ENCODE results near the gene NKIRAS2. TPM values are rescaled to one million over a fixed set of nuclear protein-coding genes. Genes with fewer than 3 reads are reported as not detected.

NKIRAS2 gene
- total RNA-seq, 1 experiment from 2014 or later = 55.0 TPM

DNA sequence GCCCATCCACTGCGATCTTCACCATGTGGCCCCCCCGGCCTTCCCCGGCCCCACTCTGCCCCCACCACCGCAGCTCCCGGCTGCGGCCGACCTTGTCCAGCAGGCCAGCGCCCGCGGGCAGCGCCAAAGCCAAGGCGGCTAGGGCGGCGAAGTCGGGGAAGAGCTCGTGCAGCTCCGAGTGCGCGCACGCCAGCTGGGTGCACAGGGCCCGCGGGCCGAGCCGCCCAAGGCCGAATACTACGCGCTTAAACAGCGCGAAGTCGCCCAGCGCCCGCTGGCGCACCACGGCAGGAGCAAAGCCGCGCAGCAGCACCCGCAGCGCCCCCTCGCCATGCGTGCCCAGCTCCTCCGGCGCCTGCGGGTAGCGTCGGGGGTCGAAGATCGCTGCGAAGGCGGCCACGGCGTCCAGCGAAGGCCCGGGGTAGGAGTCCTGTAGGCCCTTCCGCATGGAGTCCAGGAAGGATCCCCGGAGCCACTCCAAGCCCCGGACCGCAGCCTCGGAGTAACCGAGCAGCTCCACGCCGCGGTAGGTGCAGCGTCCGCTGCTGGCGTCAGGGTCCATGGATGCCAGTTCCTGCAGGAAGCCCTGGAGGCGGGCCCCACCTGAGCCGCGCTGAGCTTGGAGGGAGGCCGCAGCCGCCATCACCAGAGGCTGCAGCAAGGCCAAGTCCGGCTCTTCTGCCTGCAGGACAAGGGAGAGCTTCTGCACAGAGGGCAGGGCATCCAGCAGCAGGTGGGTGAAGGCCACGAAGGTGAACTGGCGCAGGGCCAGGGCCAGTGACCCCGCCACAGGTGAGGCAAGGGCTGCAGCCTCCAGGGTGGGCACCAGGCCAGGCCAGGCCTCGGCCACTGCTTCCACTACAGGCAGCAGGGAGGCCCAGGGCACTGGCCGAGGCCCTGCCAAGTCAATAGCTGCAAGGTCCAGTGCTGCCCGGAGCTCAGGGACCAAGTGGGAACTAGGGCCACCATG lies 20.2 kb downstream of the NKIRAS2 start:
- no peaks in the 10 kb centered on the region for H3K27me3 ChIP-seq (replicated peaks; ENCODE audit: control insufficient read depth, insufficient read depth, low read length)
- Mint-ChIP-seq H3K27me3 (ENCODE audit: insufficient read depth, unreplicated experiment) (no peaks in the 10 kb centered on the region), H3K36me3 (ENCODE audit: insufficient read depth, unreplicated experiment) (no peaks in the 10 kb centered on the region), H3K9me3 (ENCODE audit: unreplicated experiment) (no peaks in the 10 kb centered on the region), H3K27ac (ENCODE audit: unreplicated experiment) (no peak overlapping the region), H3K4me3 (ENCODE audit: unreplicated experiment) (no peak overlapping the region), H3K4me1 (ENCODE audit: low read depth, unreplicated experiment) (no peaks in the 10 kb centered on the region)
- ChIA-PET CTCF (no interaction called here), POLR2A (interaction anchor here (0.5 kb wide), 1 partner anchor 22 kb away, joined by 4 read pairs; no protein-coding TSS in a partner anchor)
- TF ChIP-seq, protein P1, sequence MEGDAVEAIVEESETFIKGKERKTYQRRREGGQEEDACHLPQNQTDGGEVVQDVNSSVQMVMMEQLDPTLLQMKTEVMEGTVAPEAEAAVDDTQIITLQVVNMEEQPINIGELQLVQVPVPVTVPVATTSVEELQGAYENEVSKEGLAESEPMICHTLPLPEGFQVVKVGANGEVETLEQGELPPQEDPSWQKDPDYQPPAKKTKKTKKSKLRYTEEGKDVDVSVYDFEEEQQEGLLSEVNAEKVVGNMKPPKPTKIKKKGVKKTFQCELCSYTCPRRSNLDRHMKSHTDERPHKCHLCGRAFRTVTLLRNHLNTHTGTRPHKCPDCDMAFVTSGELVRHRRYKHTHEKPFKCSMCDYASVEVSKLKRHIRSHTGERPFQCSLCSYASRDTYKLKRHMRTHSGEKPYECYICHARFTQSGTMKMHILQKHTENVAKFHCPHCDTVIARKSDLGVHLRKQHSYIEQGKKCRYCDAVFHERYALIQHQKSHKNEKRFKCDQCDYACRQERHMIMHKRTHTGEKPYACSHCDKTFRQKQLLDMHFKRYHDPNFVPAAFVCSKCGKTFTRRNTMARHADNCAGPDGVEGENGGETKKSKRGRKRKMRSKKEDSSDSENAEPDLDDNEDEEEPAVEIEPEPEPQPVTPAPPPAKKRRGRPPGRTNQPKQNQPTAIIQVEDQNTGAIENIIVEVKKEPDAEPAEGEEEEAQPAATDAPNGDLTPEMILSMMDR (IDR thresholded peaks at IDR 0.05; ENCODE audit: insufficient read depth in 1 of 2, low read depth in 1 of 2, low read length in 1 of 2, severe bottlenecking in 1 of 2, unreplicated experiment in 1 of 2) = no peak
- intact Hi-C loops (cut with micrococcal nuclease; ENCODE audit: unreplicated experiment) = no loop called here
- no peak for DNase-seq
- H3K9me3 ChIP-seq = no peaks in the 10 kb centered on the region
- BruUV-seq (replicated peaks) = no TSS peak
- no peaks in the 10 kb centered on the region for H3K4me1 ChIP-seq
- peaks cover 1% of the 10 kb centered on the region for H3K36me3 ChIP-seq (ENCODE audit: control insufficient read depth, insufficient read depth, low read length)
- no peak overlapping the region for H3K4me3 ChIP-seq (ENCODE audit: low read depth, low read length)

DNA sequence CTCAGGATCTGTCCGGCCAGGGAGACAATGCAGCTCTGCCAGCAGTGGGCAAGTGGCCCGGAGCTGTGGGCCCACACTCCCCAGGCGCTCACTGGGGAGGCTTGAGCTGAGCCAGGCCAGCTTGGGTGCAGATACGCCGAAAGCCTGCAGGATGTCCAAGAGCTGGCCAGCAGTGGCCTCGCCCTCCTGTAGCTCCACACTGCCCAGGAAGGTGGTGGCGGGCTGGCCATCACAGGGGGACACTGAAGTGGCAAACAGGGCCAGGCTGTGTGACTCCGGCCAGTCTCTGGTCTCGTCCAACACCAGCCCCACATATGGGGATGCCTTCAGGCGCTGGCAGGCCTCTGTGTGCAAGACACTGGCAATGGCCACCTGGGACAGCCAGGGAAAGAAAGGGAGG lies 20.9 kb downstream of the NKIRAS2 start:
- Mint-ChIP-seq H3K4me3 (ENCODE audit: unreplicated experiment) (no peak overlapping the region), H3K36me3 (ENCODE audit: insufficient read depth, unreplicated experiment) (no peaks in the 10 kb centered on the region), H3K27me3 (ENCODE audit: insufficient read depth, unreplicated experiment) (no peaks in the 10 kb centered on the region), H3K9me3 (ENCODE audit: unreplicated experiment) (no peaks in the 10 kb centered on the region), H3K4me1 (ENCODE audit: low read depth, unreplicated experiment) (no peaks in the 10 kb centered on the region), H3K27ac (ENCODE audit: unreplicated experiment) (no peak overlapping the region)
- DNase-seq = no peak
- ChIA-PET POLR2A (no interaction called here), CTCF (interaction anchor here (0.6 to 1.5 kb wide), 3 partner anchors 10 to 12 kb away, joined by 3 to 4 read pairs (median 4); no protein-coding TSS in a partner anchor)
- Histone ChIP-seq H3K4me1 (no peaks in the 10 kb centered on the region), H3K27me3 (replicated peaks; ENCODE audit: control insufficient read depth, insufficient read depth, low read length) (no peaks in the 10 kb centered on the region), H3K36me3 (ENCODE audit: control insufficient read depth, insufficient read depth, low read length) (peaks cover 1% of the 10 kb centered on the region), H3K9me3 (no peaks in the 10 kb centered on the region), H3K4me3 (ENCODE audit: low read depth, low read length) (no peak overlapping the region)
- TF ChIP-seq, protein P1 (IDR thresholded peaks at IDR 0.05; ENCODE audit: insufficient read depth in 1 of 2, low read depth in 1 of 2, low read length in 1 of 2, severe bottlenecking in 1 of 2, unreplicated experiment in 1 of 2) = no peak
- intact Hi-C loops (cut with micrococcal nuclease; ENCODE audit: unreplicated experiment) = no loop called here
- no TSS peak for BruUV-seq (replicated peaks)

DNA sequence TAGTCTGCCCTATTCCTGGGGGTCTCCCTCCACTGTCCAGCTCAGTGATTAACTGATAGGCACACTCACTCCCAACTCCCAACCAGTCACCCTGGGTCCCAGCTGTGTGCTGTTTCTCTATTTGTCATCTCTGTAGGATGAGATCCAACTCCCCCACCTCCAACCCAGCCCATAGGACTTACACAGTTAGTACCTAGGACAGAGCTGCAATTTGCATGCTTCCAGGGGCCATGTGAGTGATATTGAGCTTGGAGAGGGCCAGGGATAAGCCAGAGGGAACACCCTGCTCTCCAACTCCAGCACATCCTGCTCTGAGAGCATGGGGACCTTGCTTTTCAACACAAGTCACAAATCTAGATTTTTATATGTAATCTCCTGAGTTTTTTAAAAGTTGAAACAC lies 21.7 kb downstream of the NKIRAS2 start:
- H3K4me1 Mint-ChIP-seq (ENCODE audit: low read depth, unreplicated experiment) = no peaks in the 10 kb centered on the region
- H3K4me3 Mint-ChIP-seq (ENCODE audit: unreplicated experiment) = no peak overlapping the region
- Histone ChIP-seq H3K9me3 (no peaks in the 10 kb centered on the region), H3K27me3 (replicated peaks; ENCODE audit: control insufficient read depth, insufficient read depth, low read length) (no peaks in the 10 kb centered on the region), H3K4me1 (no peaks in the 10 kb centered on the region), H3K4me3 (ENCODE audit: low read depth, low read length) (no peak overlapping the region), H3K36me3 (ENCODE audit: control insufficient read depth, insufficient read depth, low read length) (peaks cover 1% of the 10 kb centered on the region)
- intact Hi-C loops (cut with micrococcal nuclease; ENCODE audit: unreplicated experiment) = no loop called here
- no peak for DNase-seq
- no peak overlapping the region for H3K27ac Mint-ChIP-seq (ENCODE audit: unreplicated experiment)
- TF ChIP-seq, protein P1 (IDR thresholded peaks at IDR 0.05; ENCODE audit: insufficient read depth in 1 of 2, low read depth in 1 of 2, low read length in 1 of 2, severe bottlenecking in 1 of 2, unreplicated experiment in 1 of 2) = no peak
- no TSS peak for BruUV-seq (replicated peaks)
- ChIA-PET CTCF (interaction anchor here (0.7 to 1.5 kb wide), 3 partner anchors 11 to 40 kb away, joined by 4 to 5 read pairs (median 4); no protein-coding TSS in a partner anchor), POLR2A (no interaction called here)
- H3K9me3 Mint-ChIP-seq (ENCODE audit: unreplicated experiment) = no peaks in the 10 kb centered on the region
- no peaks in the 10 kb centered on the region for H3K27me3 Mint-ChIP-seq (ENCODE audit: insufficient read depth, unreplicated experiment)
- H3K36me3 Mint-ChIP-seq (ENCODE audit: insufficient read depth, unreplicated experiment) = no peaks in the 10 kb centered on the region

Measured in Caco-2 (cell line).